ENCODE data around the gene TMC8. TPM values are rescaled to one million over a fixed set of nuclear protein-coding genes. Genes with fewer than 3 reads are reported as not detected.

TMC8 gene
- total RNA-seq, 2 donors from 2014 or later: 1.0 to 2.6 TPM

DNA sequence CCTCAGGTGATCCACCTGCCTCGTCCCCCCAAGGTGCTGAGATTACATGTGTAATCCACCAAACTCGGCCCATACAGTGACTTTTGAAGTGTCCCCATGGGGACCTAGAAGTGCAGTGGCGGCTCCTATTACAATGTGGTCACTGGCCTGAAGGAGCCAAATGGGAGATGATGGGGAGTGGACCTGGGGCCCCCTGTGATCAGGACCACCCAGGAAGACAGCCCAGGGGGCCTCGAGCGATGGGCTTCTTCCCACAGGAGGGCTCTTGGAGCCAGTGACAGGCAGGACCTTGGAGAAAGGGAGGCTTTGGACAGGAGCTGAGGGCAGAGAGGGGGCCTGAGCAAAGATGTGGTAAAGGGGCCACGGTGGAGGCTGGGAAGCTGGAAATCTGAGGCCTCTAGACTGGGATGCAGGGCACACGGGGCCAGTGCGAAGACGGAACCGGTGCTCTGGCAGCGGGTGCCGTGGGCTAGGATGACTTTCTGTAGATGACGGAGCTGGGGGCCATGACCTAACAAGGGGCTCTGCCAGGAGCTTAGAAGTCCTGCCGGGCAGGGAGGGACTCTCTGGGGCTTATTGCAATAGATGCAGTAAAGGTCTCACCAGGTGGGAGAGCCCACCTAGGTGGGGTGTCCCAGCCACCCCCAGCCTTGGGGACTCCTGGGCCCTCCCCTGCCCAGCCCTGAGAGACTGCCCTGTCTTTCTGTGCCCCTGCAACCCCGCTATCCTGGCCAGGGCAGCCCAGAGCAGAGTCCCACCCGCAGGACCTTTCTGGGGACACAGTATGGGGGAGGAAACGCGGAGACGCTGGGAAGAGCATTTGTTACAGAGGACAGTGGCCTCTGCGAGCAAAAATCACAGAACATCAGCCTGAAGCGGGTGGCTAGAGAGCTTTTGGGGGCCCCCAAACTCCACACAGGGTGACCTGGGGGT, 12.9 kb downstream of the TMC8 start:
- TF ChIP-seq, protein P1, sequence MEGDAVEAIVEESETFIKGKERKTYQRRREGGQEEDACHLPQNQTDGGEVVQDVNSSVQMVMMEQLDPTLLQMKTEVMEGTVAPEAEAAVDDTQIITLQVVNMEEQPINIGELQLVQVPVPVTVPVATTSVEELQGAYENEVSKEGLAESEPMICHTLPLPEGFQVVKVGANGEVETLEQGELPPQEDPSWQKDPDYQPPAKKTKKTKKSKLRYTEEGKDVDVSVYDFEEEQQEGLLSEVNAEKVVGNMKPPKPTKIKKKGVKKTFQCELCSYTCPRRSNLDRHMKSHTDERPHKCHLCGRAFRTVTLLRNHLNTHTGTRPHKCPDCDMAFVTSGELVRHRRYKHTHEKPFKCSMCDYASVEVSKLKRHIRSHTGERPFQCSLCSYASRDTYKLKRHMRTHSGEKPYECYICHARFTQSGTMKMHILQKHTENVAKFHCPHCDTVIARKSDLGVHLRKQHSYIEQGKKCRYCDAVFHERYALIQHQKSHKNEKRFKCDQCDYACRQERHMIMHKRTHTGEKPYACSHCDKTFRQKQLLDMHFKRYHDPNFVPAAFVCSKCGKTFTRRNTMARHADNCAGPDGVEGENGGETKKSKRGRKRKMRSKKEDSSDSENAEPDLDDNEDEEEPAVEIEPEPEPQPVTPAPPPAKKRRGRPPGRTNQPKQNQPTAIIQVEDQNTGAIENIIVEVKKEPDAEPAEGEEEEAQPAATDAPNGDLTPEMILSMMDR (IDR thresholded peaks at IDR 0.05): no peak
- Histone ChIP-seq H3K9me3 (no peaks in the 10 kb centered on the region), H3K4me3 (no peak overlapping the region), H3K27ac (no peak overlapping the region), H3K27me3 (no peaks in the 10 kb centered on the region), H3K36me3 (no peaks in the 10 kb centered on the region), H3K4me1 (peaks cover 0 to 33% of the 10 kb centered on the region in 2 donors)
- no peak for DNase-seq (ENCODE audit: low spot score)

DNA sequence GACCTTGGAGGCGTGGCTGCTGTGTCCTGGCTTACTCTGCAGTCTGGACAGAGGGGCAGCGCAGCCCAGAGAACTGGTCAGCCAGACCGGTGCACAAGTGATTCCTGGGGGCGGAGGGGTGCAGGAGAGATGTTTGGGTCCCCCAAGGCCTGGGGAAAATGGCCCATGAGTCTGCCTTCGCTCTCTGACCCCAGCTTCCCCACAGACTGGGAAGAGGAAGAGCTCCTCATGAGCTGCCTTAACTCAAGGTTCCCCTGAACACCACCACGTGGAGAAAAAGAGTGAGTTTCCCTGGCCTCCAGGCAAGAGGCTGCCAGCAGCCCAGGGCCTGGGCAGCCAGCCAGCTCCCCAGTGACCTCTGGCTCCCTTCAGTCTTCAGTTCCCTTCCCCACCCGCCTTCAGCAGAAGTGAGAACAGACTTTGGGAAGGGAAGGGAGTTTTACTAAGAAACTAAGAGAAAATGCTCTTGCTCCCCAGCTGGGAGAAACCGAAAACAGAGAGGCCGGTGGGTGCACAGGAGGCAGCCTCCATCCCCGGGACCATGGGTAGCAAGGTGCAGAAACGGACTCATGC, 13.7 kb downstream of the TMC8 start:
- Histone ChIP-seq H3K4me3 (no peak overlapping the region), H3K27me3 (no peaks in the 10 kb centered on the region), H3K36me3 (no peaks in the 10 kb centered on the region), H3K27ac (peak overlapping the region; percentile 28 to 53), H3K4me1 (peaks cover 0 to 33% of the 10 kb centered on the region in 2 donors), H3K9me3 (no peaks in the 10 kb centered on the region)
- DNase-seq (ENCODE audit: low spot score): peak; percentile 79
- TF ChIP-seq, protein P1 (IDR thresholded peaks at IDR 0.05): no peak

DNA sequence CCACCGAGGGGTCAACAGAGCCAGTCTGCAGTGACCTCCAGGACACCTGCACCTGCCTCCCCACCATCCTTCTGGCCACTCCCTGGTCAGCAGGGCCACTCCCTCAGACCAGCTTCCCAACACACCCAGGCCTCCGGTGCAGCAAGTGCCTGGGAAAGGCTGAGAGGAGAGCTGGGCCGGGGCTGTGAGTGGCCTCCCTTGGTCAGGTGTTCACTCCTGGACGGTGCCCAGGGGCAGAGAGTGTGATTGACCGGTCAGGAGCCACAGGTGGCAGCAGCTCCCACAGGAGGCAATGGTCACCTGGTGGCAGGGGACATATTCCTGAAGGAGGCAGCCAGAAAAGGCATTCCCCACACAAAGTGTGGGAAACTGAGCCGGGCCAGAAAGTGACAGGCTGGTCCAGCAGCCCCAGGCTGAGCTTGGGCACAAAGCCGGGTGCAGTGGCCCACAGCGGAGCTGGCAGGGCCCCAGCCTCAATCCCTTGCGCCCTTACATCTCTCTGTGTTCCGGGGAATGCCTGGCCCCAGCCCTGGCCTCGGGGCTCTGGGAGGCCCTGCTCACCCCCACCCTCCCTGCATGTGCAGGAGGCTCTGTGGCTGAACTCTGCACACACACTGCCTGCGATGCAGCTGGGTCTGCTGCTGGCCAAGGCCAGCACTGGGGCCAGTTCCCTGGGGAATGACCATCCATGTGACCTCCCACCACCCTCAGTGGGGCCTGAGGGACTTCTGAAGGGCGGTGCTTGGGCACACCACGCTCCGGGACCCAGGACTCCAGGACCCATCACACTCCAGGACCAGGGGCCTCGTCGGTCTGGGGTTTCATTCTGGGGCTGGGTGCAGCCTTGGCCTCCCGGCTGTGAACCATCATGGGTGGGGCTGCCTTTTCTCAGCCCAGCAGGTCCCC, 14.4 kb downstream of the TMC8 start:
- Histone ChIP-seq H3K27me3 (no peaks in the 10 kb centered on the region), H3K9me3 (no peaks in the 10 kb centered on the region), H3K4me3 (no peak overlapping the region), H3K27ac (peak overlapping the region; percentile 28 to 53), H3K4me1 (peaks cover 0 to 33% of the 10 kb centered on the region in 2 donors), H3K36me3 (no peaks in the 10 kb centered on the region)
- TF ChIP-seq, protein P1 (IDR thresholded peaks at IDR 0.05): no peak
- no peak for DNase-seq (ENCODE audit: low spot score)

DNA sequence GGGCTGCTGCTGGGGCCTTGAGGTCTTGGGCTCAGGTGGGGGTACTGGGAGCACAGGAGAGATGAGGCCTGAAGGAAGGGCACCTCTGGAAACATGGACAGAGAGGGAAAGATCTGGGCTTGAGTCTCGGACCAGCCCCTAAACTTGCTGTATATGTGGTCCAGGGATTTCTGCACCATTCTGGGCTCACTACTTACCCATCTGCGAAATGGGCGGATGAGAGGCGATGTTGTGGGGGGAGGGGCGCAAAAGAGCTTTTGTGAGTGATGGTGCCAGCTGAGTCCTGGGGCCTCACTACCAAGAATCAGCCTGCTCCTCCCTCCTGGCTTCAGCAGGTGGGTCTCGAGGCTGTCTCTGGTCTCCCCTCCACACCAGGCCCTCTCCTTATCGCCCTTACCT, 15.9 kb downstream of the TMC8 start:
- H3K36me3 ChIP-seq: no peaks in the 10 kb centered on the region
- peaks cover 0 to 32% of the 10 kb centered on the region in 2 donors for H3K4me1 ChIP-seq
- H3K27ac ChIP-seq: no peak overlapping the region
- TF ChIP-seq, protein P1 (IDR thresholded peaks at IDR 0.05): no peak
- no peaks in the 10 kb centered on the region for H3K27me3 ChIP-seq
- DNase-seq (ENCODE audit: low spot score): no peak
- no peaks in the 10 kb centered on the region for H3K9me3 ChIP-seq
- H3K4me3 ChIP-seq: no peak overlapping the region

DNA sequence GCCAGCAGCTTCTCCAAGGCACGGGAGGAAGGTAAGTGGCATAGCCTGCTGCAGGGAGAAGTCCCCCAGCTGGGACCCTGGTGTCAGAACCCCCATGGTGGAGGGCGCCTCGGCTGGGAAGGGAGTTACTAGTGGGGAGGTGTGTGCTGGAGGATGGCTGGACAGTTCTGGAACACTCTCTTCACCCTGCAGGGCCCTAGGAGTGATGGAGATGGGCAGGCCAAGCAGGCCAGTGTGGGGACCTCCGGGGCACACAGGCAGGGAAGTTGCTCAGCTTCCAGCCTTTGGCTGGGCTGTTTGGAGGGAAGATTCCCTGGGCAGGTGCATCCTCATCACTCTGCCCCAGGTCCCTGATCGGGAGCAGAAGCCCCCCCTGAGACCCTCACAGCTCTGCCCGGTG, 16.3 kb downstream of the TMC8 start:
- DNase-seq (ENCODE audit: low spot score): no peak
- TF ChIP-seq, protein P1 (IDR thresholded peaks at IDR 0.05): no peak
- H3K9me3 ChIP-seq: no peaks in the 10 kb centered on the region
- no peaks in the 10 kb centered on the region for H3K36me3 ChIP-seq
- no peak overlapping the region for H3K27ac ChIP-seq
- peaks cover 0 to 32% of the 10 kb centered on the region in 2 donors for H3K4me1 ChIP-seq
- no peak overlapping the region for H3K4me3 ChIP-seq
- H3K27me3 ChIP-seq: no peaks in the 10 kb centered on the region
